AG09309 (cell line): ENCODE measurements around the gene NECAB2.

ENCODE experiments used
- DNase-seq: peaks from one replicate; pipeline ENCODE4 v3.0.0-alpha.2; 2010; ENCODE audit warnings: low read depth
- H3K4me3 ChIP-seq: 2 replicates; pipeline ENCODE4 v1.5.1; 2011; ENCODE audit warnings: mild to moderate bottlenecking, low read depth, low read length, moderate library complexity; ENCODE audit not compliant: control insufficient read depth
- CTCF ChIP-seq: IDR thresholded peaks from 2 replicates; pipeline ENCODE4 v1.5.1; 2011; ENCODE audit warnings: mild to moderate bottlenecking, low read depth, low read length, inconsistent platforms; ENCODE audit not compliant: insufficient read depth, control insufficient read depth; ENCODE audit errors: missing control alignments

NECAB2 gene

GRCh38 chr16:84048871-84049270 lies 80.8 kb downstream of the NECAB2 start:
- no peak overlapping the region for H3K4me3 ChIP-seq
- TF ChIP-seq CTCF: no peak
- no peak for DNase-seq

- TF ChIP-seq CTCF: no peak
- no peak for DNase-seq
- H3K4me3 ChIP-seq: no peak overlapping the region
Observed at GRCh38 chr16:84049403-84050060, 81.5 kb downstream of the NECAB2 start.

GRCh38 chr16:84050316-84050715 lies 82.3 kb downstream of the NECAB2 start:
- no peak for TF ChIP-seq CTCF
- no peak overlapping the region for H3K4me3 ChIP-seq
- no peak for DNase-seq

GRCh38 chr16:84052071-84052622 lies 84.1 kb downstream of the NECAB2 start:
- no peak for DNase-seq
- H3K4me3 ChIP-seq: no peak overlapping the region
- no peak for TF ChIP-seq CTCF
